GM12878 (cell line): ENCODE measurements around the gene ARHGDIA. TPM values are rescaled to one million over a fixed set of nuclear protein-coding genes. Genes with fewer than 3 reads are reported as not detected.
A peak's percentile ranks its signal among the peaks of the same experiment; 100 is the strongest.

Experiments
- ATAC-seq: fragments of 200-7000 bp; cut with Tn5 transposase; 3 replicates; pipeline ENCODE4 v1.9.1; 2020; ENCODE audit warnings: mild to moderate bottlenecking, moderate library complexity
- BruUV-seq: library from RNA; stranded (reverse); fragments of 400-500 nt; replicated peaks from 2 replicates; lab custom pipeline; 2021; lab: Mats Ljungman, UMichigan
- CTCF ChIA-PET: fragments of 300-600 bp; sonication (Branson Sonifier 250); formaldehyde crosslinking; extraction: SDS; loops from one replicate; lab custom pipeline; 2021; ENCODE audit warnings: inconsistent platforms; lab: Yijun Ruan, JAX
- POLR2A ChIA-PET: fragments of 350-600 bp; formaldehyde crosslinking; extraction: SDS; loops from one replicate; lab custom pipeline; 2021; ENCODE audit warnings: inconsistent platforms; lab: Charles Lee
- RAD21 ChIA-PET: fragments of 300-600 bp; sonication (Branson Sonifier 250); formaldehyde crosslinking; loops from one replicate; lab custom pipeline; 2023; ENCODE audit warnings: antibody characterized with exemption; ENCODE audit not compliant: unreplicated experiment; lab: Charles Lee
- SMC1A ChIA-PET: fragments of 300-600 bp; sonication (Branson Sonifier 250); formaldehyde crosslinking; loops from one replicate; lab custom pipeline; 2023; ENCODE audit not compliant: unreplicated experiment, uncharacterized antibody; lab: Charles Lee
- DNase-seq: peaks from one replicate; pipeline ENCODE4 v3.0.0-alpha.2; 2011; ENCODE audit warnings: low read depth, low spot score
- FAIRE-seq: peaks from 3 replicates; lab custom pipeline; 2011; peaks lifted over from hg19 to GRCh38; lab: Jason Lieb, UNC
- H2AFZ ChIP-seq: 2 replicates; pipeline ENCODE4 v1.6.0; 2011; ENCODE audit warnings: low read depth, low read length, control low read depth; ENCODE audit not compliant: control insufficient read depth
- H3K27ac ChIP-seq: 2 replicates; pipeline ENCODE4 v1.5.1; 2011; ENCODE audit warnings: control low read depth; ENCODE audit not compliant: control insufficient read depth, insufficient read depth
- H3K27me3 ChIP-seq, 2 experiments: replicated peaks in 1 of 2; 2 replicates each; pipeline versions ENCODE4 v1.6.0 to v1.6.1; 2011; ENCODE audit warnings: low read length in 1 of 2; ENCODE audit not compliant: control insufficient read depth in 2 of 2, insufficient read depth in 2 of 2
- H3K36me3 ChIP-seq, 2 experiments: 2 replicates each; pipeline ENCODE4 v1.5.1; 2011; ENCODE audit warnings: low read length in 1 of 2; ENCODE audit not compliant: control insufficient read depth in 2 of 2, insufficient read depth in 2 of 2
- H3K4me1 ChIP-seq: 2 replicates; pipeline ENCODE4 v1.6.1; 2011; ENCODE audit warnings: mild to moderate bottlenecking, low read length, moderate library complexity, mixed read lengths; ENCODE audit not compliant: control insufficient read depth, insufficient read depth
- H3K4me2 ChIP-seq: 2 replicates; pipeline ENCODE4 v1.6.0; 2011; ENCODE audit warnings: control low read depth; ENCODE audit not compliant: control insufficient read depth, insufficient read depth
- H3K4me3 ChIP-seq: fragments of 200-600 bp; sonication (generic); 2 replicates; pipeline ENCODE4 v1.5.1; 2016
- H3K79me2 ChIP-seq: 2 replicates; pipeline ENCODE4 v1.6.0; 2011; ENCODE audit warnings: low read length; ENCODE audit not compliant: control insufficient read depth, insufficient read depth
- H3K9ac ChIP-seq: 2 replicates; pipeline ENCODE4 v1.8.0; 2011; ENCODE audit warnings: low read length, control low read depth, mixed read lengths; ENCODE audit not compliant: control insufficient read depth, insufficient read depth
- H3K9me3 ChIP-seq: replicated peaks from 3 replicates; pipeline ENCODE4 v1.5.1; 2011; ENCODE audit warnings: mild to moderate bottlenecking, low read length; ENCODE audit not compliant: control insufficient read depth, insufficient read depth
- H4K20me1 ChIP-seq: 2 replicates; pipeline ENCODE4 v1.6.0; 2011; ENCODE audit not compliant: control insufficient read depth, insufficient read depth
- ASH2L ChIP-seq: fragments of 300-600, 200-600 bp; sonication (generic); IDR thresholded peaks from 2 replicates; pipeline ENCODE4 v1.6.1; 2017; ENCODE audit warnings: low read depth, mild to moderate bottlenecking, borderline replicate concordance
- BRCA1 ChIP-seq: IDR thresholded peaks from 2 replicates; pipeline ENCODE4 v1.6.1; 2011; ENCODE audit warnings: low read depth, low read length, improper control_type of control experiment
- CEBPB ChIP-seq, 2 experiments: fragments of 150-350 bp in 1 of 2; IDR thresholded peaks; 2 replicates each; pipeline ENCODE4 v1.6.1; 2012 to 2014; ENCODE audit warnings: low read depth in 2 of 2, low read length in 2 of 2, borderline replicate concordance in 1 of 2, inconsistent platforms in 1 of 2
- EZH2 ChIP-seq: IDR thresholded peaks from 2 replicates; pipeline ENCODE4 v1.6.1; 2012; ENCODE audit warnings: low read depth, mild to moderate bottlenecking, control low read depth, inconsistent platforms, low read length, borderline replicate concordance; ENCODE audit not compliant: control insufficient read depth
- LARP7 ChIP-seq: fragments of 450-650 bp; IDR thresholded peaks from 2 replicates; pipeline ENCODE4 v1.6.1; 2017; ENCODE audit warnings: mild to moderate bottlenecking
- NFIC ChIP-seq: IDR thresholded peaks from 2 replicates; pipeline ENCODE4 v1.6.1; 2012; ENCODE audit warnings: low read depth, mild to moderate bottlenecking, inconsistent platforms, low read length, moderate library complexity
- PAX8 ChIP-seq: fragments of 450-650 bp; IDR thresholded peaks from 2 replicates; pipeline ENCODE4 v1.6.1; 2017; ENCODE audit warnings: mild to moderate bottlenecking, moderate library complexity
- RBBP5 ChIP-seq: fragments of 200-600 bp; sonication (generic); conservative IDR thresholded peaks from 2 replicates; pipeline ENCODE4 v1.6.1; 2016
- SREBF1 ChIP-seq: IDR thresholded peaks from 2 replicates; pipeline ENCODE4 v1.6.1; 2012; ENCODE audit warnings: mild to moderate bottlenecking, low read length
- STAT3 ChIP-seq: IDR thresholded peaks from 2 replicates; pipeline ENCODE4 v1.6.1; 2011; ENCODE audit warnings: low read depth, low read length, improper control_type of control experiment
- TCF3 ChIP-seq: IDR thresholded peaks from 2 replicates; pipeline ENCODE4 v1.6.1; 2012; ENCODE audit warnings: low read depth, mild to moderate bottlenecking, low read length, borderline replicate concordance; ENCODE audit not compliant: insufficient read depth
- ZNF217 ChIP-seq: fragments of 450-650 bp; IDR thresholded peaks from 2 replicates; pipeline ENCODE4 v1.6.1; 2017; ENCODE audit warnings: antibody characterized with exemption, mild to moderate bottlenecking
- whole genome bisulfite sequencing: methylation state at CpG from one replicate; pipeline ENCODE4 v1.1.6; 2016; ENCODE audit warnings: low lambda C conversion rate; ENCODE audit not compliant: insufficient replicate concordance, insufficient coverage; ENCODE audit errors: missing lambda C conversion rate; 5-methylcytosine and 5-hydroxymethylcytosine counted together
- in situ Hi-C: fragments of 300-500 bp; cut with MboI; formaldehyde crosslinking; loops from 9 replicates; pipeline ENCODE4 v1.14.3; 2018; ENCODE audit warnings: mixed read lengths
- intact Hi-C: fragments of 100-400 bp; cut with micrococcal nuclease; formaldehyde crosslinking; loops from one replicate; pipeline ENCODE4 v1.14.2; 2022; ENCODE audit not compliant: unreplicated experiment
- polyA plus RNA-seq, 11 experiments: library from polyadenylated mRNA; depleted of rRNA in 4 of 11; unstranded in 6 of 11; stranded (reverse) in 5 of 11; fragments of >200 nt; fragmentation: Nextera tagmentation in 4 of 11; fragmentation: Illumina TruSeq in 1 of 11; extraction: Ambion mirVana in 4 of 11; extraction: Trizol in 1 of 11; gene quantifications; 1 replicate in 1 of 11; 2 replicates in 10 of 11; pipeline versions ENCODE4 v1.2.1 to v1.2.3, GENCODE V29; 2011 to 2016; ENCODE audit warnings: inconsistent platforms in 2 of 11, missing spikeins in 2 of 11, low read depth in 1 of 11
- total RNA-seq, 4 experiments: library from RNA; depleted of rRNA in 3 of 4; stranded (reverse); fragments of >200 nt in 3 of 4; fragmentation: Illumina TruSeq in 1 of 4; extraction: Trizol in 1 of 4; gene quantifications; 2 replicates each; pipeline versions ENCODE4 v1.2.1 to v1.2.3, GENCODE V29; 2013 to 2021
- TF ChIP-seq, protein P1 (sequence below): IDR thresholded peaks from 2 replicates; pipeline ENCODE4 v1.6.1; 2011; ENCODE audit warnings: borderline replicate concordance, low read depth, mild to moderate bottlenecking, moderate library complexity, mixed read lengths, low read length; ENCODE audit not compliant: insufficient read depth; ENCODE audit errors: extremely low read length
- TF ChIP-seq, protein P2 (sequence below): IDR thresholded peaks from 2 replicates; pipeline ENCODE4 v1.6.1; 2011; ENCODE audit warnings: mild to moderate bottlenecking, low read depth, low read length, moderate library complexity; ENCODE audit not compliant: insufficient replicate concordance
- TF ChIP-seq, protein P3 (sequence below): IDR thresholded peaks from 2 replicates; pipeline ENCODE4 v1.6.1; 2011; ENCODE audit warnings: low read depth, low read length, improper control_type of control experiment, borderline replicate concordance
- TF ChIP-seq, protein P4 (sequence below): fragments of 450-650 bp; IDR thresholded peaks from 2 replicates; pipeline ENCODE4 v1.6.1; 2017; ENCODE audit warnings: mild to moderate bottlenecking, low read depth, inconsistent platforms; ENCODE audit not compliant: poor library complexity, severe bottlenecking

The ARHGDIA gene
- total and polyA plus RNA-seq, 10 of the 15 experiments (the other 5 are each of a cell fraction or from before 2014, with no cell fraction given): 17.9 to 552 (median 169) TPM

DNA sequence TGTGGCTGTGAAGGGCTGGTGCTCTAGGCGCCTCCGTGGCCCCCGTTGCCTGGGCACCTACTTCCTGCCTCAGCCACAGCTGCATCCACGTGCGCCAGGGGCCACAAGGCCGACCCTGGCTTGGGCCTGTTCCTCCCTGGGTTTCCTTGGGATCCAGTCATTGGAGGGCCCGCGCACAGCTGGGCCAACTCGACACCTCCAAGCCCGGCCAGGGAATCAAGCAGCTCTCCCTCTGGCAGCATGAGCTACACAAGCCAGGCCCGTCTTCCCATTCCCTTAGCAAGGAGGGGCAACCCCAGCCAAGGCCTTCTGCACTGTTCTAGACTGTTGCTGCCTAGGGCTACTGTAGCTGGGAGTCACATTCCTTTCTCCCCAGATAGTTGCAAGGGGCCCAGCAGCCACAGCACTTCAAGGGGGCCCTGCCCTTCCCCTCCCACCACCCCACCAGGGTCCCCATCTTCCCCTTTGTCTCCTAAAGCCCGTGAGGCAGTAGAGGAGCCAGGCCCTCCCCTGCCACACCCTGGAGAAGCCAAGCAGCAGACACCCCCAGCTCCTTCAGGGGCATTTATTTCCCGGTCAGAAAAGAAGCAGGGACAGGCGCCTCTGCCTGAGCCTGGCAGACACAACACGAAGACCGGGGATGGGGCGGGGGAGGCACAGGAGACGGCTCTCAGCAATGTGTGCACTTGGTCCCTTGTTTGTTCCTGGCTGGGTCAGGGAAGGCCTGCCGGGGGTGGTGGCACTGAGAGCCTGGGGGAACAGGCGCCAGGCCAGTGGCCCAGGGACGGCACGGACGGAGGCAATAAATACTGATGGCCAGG lies 3.8 kb downstream of the ARHGDIA start:
- H3K4me1 ChIP-seq: peaks cover 13% of the 10 kb centered on the region
- no peak overlapping the region for H3K27ac ChIP-seq
- BruUV-seq: no TSS peak
- intact Hi-C loops: no loop called here
- peaks cover 72% of the 10 kb centered on the region for H3K79me2 ChIP-seq
- H3K27me3 ChIP-seq: no peaks in the 10 kb centered on the region
- ChIA-PET RAD21 (no interaction called here), CTCF (no interaction called here), SMC1A (no interaction called here), POLR2A (interaction anchor here (1.4 to 3.5 kb wide), 4 partner anchors 15 to 58 kb away, joined by 3 to 26 read pairs (median 8); partner anchors contain the start of genes ALYREF, ANAPC11 and MCRIP1)
- FAIRE-seq (no peak), DNase-seq (no peak), ATAC-seq (peak; percentile 1; the same call in 1 of the 3 replicates)
- H2AFZ ChIP-seq: no peak overlapping the region
- H3K9me3 ChIP-seq: no peaks in the 10 kb centered on the region
- in situ Hi-C loops: no loop called here
- H3K9ac ChIP-seq: peak overlapping the region; percentile 9
- H3K36me3 ChIP-seq: peaks cover 11 to 24% of the 10 kb centered on the region in 2 experiments; a peak in 3 of 4 replicates
- no peak overlapping the region; the same call in 1 of the 2 replicates for H3K4me2 ChIP-seq
- H4K20me1 ChIP-seq: 0 out of 2 replicates have a peak, but pooled peaks cover 3% of the 10 kb centered on the region
- WGBS: 46% methylated on average over 23 of the region's 23 CpGs
- no peak overlapping the region for H3K4me3 ChIP-seq
- TF ChIP-seq LARP7: peak; percentile 63; the same call in 1 of the 2 replicates
- no peak for TF ChIP-seq RBBP5
- TF ChIP-seq NFIC: no peak
- TF ChIP-seq, protein P1, sequence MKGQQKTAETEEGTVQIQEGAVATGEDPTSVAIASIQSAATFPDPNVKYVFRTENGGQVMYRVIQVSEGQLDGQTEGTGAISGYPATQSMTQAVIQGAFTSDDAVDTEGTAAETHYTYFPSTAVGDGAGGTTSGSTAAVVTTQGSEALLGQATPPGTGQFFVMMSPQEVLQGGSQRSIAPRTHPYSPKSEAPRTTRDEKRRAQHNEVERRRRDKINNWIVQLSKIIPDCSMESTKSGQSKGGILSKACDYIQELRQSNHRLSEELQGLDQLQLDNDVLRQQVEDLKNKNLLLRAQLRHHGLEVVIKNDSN: no peak
- TF ChIP-seq CEBPB (IDR thresholded peaks at IDR 0.05; ENCODE audit: borderline replicate concordance in 1 of 2, low read depth in 2 of 2, low read length in 2 of 2): no peak
- TF ChIP-seq ZNF217: no peak
- TF ChIP-seq, protein P2, sequence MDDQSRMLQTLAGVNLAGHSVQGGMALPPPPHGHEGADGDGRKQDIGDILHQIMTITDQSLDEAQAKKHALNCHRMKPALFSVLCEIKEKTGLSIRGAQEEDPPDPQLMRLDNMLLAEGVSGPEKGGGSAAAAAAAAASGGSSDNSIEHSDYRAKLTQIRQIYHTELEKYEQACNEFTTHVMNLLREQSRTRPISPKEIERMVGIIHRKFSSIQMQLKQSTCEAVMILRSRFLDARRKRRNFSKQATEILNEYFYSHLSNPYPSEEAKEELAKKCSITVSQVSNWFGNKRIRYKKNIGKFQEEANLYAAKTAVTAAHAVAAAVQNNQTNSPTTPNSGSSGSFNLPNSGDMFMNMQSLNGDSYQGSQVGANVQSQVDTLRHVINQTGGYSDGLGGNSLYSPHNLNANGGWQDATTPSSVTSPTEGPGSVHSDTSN: no peak
- no peak for TF ChIP-seq STAT3
- TF ChIP-seq SREBF1: no peak
- TF ChIP-seq BRCA1: no peak
- TF ChIP-seq, protein P3, sequence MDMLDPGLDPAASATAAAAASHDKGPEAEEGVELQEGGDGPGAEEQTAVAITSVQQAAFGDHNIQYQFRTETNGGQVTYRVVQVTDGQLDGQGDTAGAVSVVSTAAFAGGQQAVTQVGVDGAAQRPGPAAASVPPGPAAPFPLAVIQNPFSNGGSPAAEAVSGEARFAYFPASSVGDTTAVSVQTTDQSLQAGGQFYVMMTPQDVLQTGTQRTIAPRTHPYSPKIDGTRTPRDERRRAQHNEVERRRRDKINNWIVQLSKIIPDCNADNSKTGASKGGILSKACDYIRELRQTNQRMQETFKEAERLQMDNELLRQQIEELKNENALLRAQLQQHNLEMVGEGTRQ: no peak
- no peak for TF ChIP-seq PAX8
- no peak for TF ChIP-seq EZH2
- TF ChIP-seq, protein P4, sequence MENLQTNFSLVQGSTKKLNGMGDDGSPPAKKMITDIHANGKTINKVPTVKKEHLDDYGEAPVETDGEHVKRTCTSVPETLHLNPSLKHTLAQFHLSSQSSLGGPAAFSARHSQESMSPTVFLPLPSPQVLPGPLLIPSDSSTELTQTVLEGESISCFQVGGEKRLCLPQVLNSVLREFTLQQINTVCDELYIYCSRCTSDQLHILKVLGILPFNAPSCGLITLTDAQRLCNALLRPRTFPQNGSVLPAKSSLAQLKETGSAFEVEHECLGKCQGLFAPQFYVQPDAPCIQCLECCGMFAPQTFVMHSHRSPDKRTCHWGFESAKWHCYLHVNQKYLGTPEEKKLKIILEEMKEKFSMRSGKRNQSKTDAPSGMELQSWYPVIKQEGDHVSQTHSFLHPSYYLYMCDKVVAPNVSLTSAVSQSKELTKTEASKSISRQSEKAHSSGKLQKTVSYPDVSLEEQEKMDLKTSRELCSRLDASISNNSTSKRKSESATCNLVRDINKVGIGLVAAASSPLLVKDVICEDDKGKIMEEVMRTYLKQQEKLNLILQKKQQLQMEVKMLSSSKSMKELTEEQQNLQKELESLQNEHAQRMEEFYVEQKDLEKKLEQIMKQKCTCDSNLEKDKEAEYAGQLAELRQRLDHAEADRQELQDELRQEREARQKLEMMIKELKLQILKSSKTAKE: no peak
- TF ChIP-seq ASH2L: no peak
- TF ChIP-seq TCF3: peak; percentile 81; the same call in 1 of the 2 replicates
